Sigmoid colon (tissue), 7 donors: Measurements from ENCODE around the gene UBE2H. TPM values are rescaled to one million over a fixed set of nuclear protein-coding genes. Genes with fewer than 3 reads are reported as not detected.
A peak's percentile ranks its signal among the peaks of the same experiment; 100 is the strongest.

Experiments
- DNase-seq: peaks from one replicate; pipeline ENCODE4 v3.0.0-alpha.2; 2019
- H3K27ac ChIP-seq, 4 donors: fragments of 200-600 bp; sonication (generic); one replicate each; pipeline ENCODE4 v1.5.1; 2016 to 2019; ENCODE audit warnings: mild to moderate bottlenecking in 1 of 4
- H3K27me3 ChIP-seq, 3 donors: fragments of 200-600 bp; sonication (generic); one replicate each; pipeline ENCODE4 v1.5.1; 2019; ENCODE audit warnings: mild to moderate bottlenecking in 1 of 3
- H3K36me3 ChIP-seq, 4 donors: fragments of 200-600 bp; sonication (generic); one replicate each; pipeline ENCODE4 v1.5.1; 2016 to 2019
- H3K4me1 ChIP-seq, 4 donors: fragments of 200-600 bp; sonication (generic); one replicate each; pipeline ENCODE4 v1.5.1; 2017 to 2019
- H3K4me3 ChIP-seq, 4 donors: fragments of 200-600 bp; sonication (generic); one replicate each; pipeline ENCODE4 v1.5.1; 2017 to 2019; ENCODE audit warnings: mild to moderate bottlenecking in 2 of 4, moderate library complexity in 1 of 4
- H3K9me3 ChIP-seq, 4 donors: fragments of 200-600 bp in 3 of 4; sonication (generic) in 3 of 4; one replicate each; pipeline versions ENCODE4 v1.5.1 to v1.6.1; 2013 to 2019
- EP300 ChIP-seq, 4 donors: sonication (generic); formaldehyde crosslinking; IDR thresholded peaks; one replicate each; pipeline ENCODE4 v1.6.1; 2017; ENCODE audit warnings: antibody characterized with exemption in 4 of 4
- POLR2A ChIP-seq, 2 donors: fragments of 450-650 bp; IDR thresholded peaks; one replicate each; pipeline ENCODE4 v1.6.1; 2016; ENCODE audit warnings: antibody characterized with exemption in 2 of 2, mild to moderate bottlenecking in 2 of 2, moderate library complexity in 2 of 2
- POLR2AphosphoS5 ChIP-seq, 4 donors: sonication (generic); formaldehyde crosslinking; IDR thresholded peaks; one replicate each; pipeline ENCODE4 v1.6.1; 2017; ENCODE audit warnings: antibody characterized with exemption in 4 of 4
- WGBS, 2 donors: extraction: QIAGEN DNeasy Blood & Tissue Kit; methylation state at CpG; one replicate each; pipeline ENCODE4 v1.1.7; 2013; 5-methylcytosine and 5-hydroxymethylcytosine counted together
- intact Hi-C: fragments of 100-400 bp; cut with DNase I; formaldehyde crosslinking; loops from one replicate; pipeline ENCODE4 v1.15.1; 2023
- polyA plus RNA-seq, 3 donors: library from polyadenylated mRNA; stranded (reverse); fragments of 200-250 nt; gene quantifications; one replicate each; pipeline ENCODE4 v1.2.3, GENCODE V29; 2013
- total RNA-seq, 4 donors: library from RNA; depleted of rRNA; stranded (reverse); fragments of >200 nt; gene quantifications; one replicate each; pipeline ENCODE4 v1.1.0, GENCODE V29; 2016
- TF ChIP-seq, protein P1 (sequence below), 4 experiments: fragments of 450-650 bp in 3 of 4; fragments of 200-600 bp in 1 of 4; IDR thresholded peaks; one replicate each; pipeline ENCODE4 v1.5.1; 2016 to 2019; ENCODE audit warnings: antibody characterized with exemption in 4 of 4, mild to moderate bottlenecking in 3 of 4, moderate library complexity in 2 of 4
- donor health status: healthy with polysubstance abuse.
- donor health status: Bipolar disorder and iron deficiency.
- donor health status: healthy.

Gene UBE2H
- total and polyA plus RNA-seq, 7 donors = 20.4 to 99.7 (median 68.8) TPM

DNA sequence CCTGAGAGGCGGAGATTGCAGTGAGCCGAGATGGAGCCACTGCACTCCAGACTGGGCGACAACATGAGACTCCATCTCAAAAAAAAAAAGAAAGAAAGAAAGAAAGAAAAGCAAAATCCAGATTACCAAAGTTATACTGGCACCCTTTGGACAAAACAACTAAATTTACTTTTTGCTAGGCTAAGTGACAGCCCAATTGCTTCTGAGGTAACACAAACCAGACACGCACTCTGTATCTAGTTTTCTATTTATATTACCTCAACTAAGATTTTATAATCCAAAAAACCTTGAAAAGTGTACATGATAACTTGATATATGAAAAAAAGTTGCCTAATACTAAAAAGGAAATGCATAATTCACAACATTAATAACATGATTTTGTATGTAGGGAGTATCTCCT, 12.9 kb downstream of the UBE2H start:
- Histone ChIP-seq H3K4me1 (peaks cover 0 to 36% (median 31%) of the 10 kb centered on the region in 4 donors), H3K9me3 (no peaks in the 10 kb centered on the region), H3K4me3 (no peak overlapping the region), H3K27me3 (no peaks in the 10 kb centered on the region), H3K27ac (peak overlapping the region in 2 of 4 donors; percentile 4 to 6), H3K36me3 (peaks cover 0 to 4% (median 0%) of the 10 kb centered on the region in 4 donors)
- 95 to 98% methylated on average over 4 of the region's 4 CpGs for WGBS, 2 donors
- TF ChIP-seq EP300 (IDR thresholded peaks at IDR 0.05) (no peak), POLR2AphosphoS5 (IDR thresholded peaks at IDR 0.05) (peak in 1 of 4 donors; percentile 28), POLR2A (IDR thresholded peaks at IDR 0.05) (no peak)
- TF ChIP-seq, protein P1, sequence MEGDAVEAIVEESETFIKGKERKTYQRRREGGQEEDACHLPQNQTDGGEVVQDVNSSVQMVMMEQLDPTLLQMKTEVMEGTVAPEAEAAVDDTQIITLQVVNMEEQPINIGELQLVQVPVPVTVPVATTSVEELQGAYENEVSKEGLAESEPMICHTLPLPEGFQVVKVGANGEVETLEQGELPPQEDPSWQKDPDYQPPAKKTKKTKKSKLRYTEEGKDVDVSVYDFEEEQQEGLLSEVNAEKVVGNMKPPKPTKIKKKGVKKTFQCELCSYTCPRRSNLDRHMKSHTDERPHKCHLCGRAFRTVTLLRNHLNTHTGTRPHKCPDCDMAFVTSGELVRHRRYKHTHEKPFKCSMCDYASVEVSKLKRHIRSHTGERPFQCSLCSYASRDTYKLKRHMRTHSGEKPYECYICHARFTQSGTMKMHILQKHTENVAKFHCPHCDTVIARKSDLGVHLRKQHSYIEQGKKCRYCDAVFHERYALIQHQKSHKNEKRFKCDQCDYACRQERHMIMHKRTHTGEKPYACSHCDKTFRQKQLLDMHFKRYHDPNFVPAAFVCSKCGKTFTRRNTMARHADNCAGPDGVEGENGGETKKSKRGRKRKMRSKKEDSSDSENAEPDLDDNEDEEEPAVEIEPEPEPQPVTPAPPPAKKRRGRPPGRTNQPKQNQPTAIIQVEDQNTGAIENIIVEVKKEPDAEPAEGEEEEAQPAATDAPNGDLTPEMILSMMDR (IDR thresholded peaks at IDR 0.05) = no peak
- intact Hi-C loops = loop anchor here (2.0 kb wide), 1 partner anchor 15 kb away; no protein-coding TSS in a partner anchor
- DNase-seq = no peak

DNA sequence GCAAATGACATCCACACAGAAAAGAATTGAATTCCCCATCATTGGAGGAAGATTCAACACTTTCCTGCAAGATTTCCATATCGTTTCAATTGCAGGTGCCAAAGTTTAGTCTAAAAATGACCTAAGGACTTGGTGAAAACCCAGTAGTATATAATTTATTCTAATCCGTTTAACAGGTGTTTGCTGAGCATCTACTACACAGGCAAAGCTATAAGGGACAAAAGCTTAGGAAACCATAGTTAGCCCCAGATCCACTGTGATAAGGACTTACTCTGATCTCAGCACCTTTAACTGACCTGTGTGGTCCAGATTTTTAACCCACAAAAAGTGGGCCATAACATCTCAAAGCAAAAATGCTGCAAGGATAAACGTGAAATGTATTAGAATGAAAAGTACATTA, 19.1 kb downstream of the UBE2H start:
- Histone ChIP-seq H3K9me3 (no peaks in the 10 kb centered on the region), H3K4me3 (no peak overlapping the region), H3K27ac (no peak overlapping the region), H3K4me1 (peaks cover 0 to 8% (median under 1%) of the 10 kb centered on the region in 4 donors), H3K36me3 (peaks cover 0 to 10% (median 0%) of the 10 kb centered on the region in 4 donors), H3K27me3 (no peaks in the 10 kb centered on the region)
- no peak for TF ChIP-seq EP300 (IDR thresholded peaks at IDR 0.05)
- TF ChIP-seq POLR2A (IDR thresholded peaks at IDR 0.05) = no peak
- TF ChIP-seq POLR2AphosphoS5 (IDR thresholded peaks at IDR 0.05) = no peak
- TF ChIP-seq, protein P1 (IDR thresholded peaks at IDR 0.05) = no peak
- no peak for DNase-seq
- 81 to 87% methylated on average over 3 of the region's 3 CpGs for WGBS, 2 donors
- intact Hi-C loops = no loop called here

DNA sequence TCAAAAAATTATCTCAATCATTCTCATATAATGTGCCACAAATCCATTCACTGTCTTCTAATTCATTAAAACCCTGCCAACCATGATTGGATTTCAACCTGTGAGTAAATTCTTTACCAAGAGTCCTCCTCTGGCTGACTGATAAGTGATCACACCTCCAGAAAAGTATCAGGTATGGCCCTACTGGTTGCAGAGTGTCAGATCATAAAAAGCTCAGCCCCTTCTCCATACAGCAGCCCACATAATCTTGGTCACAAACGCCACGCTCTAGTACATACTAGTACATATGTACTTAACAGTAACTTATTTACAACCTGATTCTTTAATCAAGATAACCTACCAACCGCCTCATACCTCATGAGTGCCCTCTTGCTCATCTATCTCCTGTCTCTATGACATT, 26.1 kb downstream of the UBE2H start:
- Histone ChIP-seq H3K27me3 (no peaks in the 10 kb centered on the region), H3K4me1 (peaks cover 0 to 48% (median 34%) of the 10 kb centered on the region in 4 donors), H3K36me3 (peaks cover 0 to 7% (median 3%) of the 10 kb centered on the region in 4 donors), H3K9me3 (no peaks in the 10 kb centered on the region), H3K4me3 (no peak overlapping the region), H3K27ac (peak overlapping the region in 2 of 4 donors; percentile 66 to 68)
- no peak for DNase-seq
- WGBS, 2 donors = 93 to 95% methylated on average over 3 of the region's 3 CpGs
- intact Hi-C loops = no loop called here
- TF ChIP-seq, protein P1 (IDR thresholded peaks at IDR 0.05) = no peak
- TF ChIP-seq EP300 (IDR thresholded peaks at IDR 0.05) = no peak
- TF ChIP-seq POLR2A (IDR thresholded peaks at IDR 0.05) = no peak
- no peak for TF ChIP-seq POLR2AphosphoS5 (IDR thresholded peaks at IDR 0.05)

DNA sequence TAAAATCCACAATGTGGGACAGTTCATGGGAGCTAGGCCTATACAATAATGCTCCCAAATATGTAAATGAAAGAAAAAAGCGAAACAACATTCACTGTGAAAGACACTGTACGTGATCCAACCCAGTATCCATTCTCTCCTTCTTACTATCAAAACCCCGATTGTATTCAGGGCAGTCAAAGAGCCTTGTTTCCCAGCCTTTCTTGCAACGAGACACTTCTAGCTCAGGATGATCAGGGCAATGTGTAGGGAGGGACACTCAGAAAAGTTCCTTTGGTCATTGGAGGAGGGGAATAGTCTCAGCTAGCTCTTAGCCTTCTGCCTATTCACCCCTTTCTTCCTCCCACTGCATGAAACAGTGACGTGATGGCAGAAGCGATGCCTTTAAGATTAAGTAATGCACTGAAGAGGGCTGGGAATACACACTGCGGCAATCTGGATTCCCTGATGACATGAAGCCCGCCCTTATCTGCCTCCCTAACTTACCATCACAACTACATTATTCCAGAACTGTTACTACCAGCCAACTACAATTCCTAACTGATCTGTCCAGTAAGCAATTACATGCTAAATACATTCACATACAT, 27.3 kb downstream of the UBE2H start:
- WGBS, 2 donors = 87 to 92% methylated on average over 8 of the region's 8 CpGs
- TF ChIP-seq EP300 (IDR thresholded peaks at IDR 0.05) (no peak), POLR2A (IDR thresholded peaks at IDR 0.05) (no peak), POLR2AphosphoS5 (IDR thresholded peaks at IDR 0.05) (peak in 2 of 4 donors; percentile 15 to 25)
- TF ChIP-seq, protein P1 (IDR thresholded peaks at IDR 0.05) = no peak
- intact Hi-C loops = loop anchor here (2.0 kb wide), 1 partner anchor 13 kb away; no protein-coding TSS in a partner anchor
- DNase-seq = peak; percentile 68
- H3K27me3 ChIP-seq = no peaks in the 10 kb centered on the region
- H3K27ac ChIP-seq = peak overlapping the region; percentile 4 to 68 (median 60)
- H3K36me3 ChIP-seq = peaks cover 0 to 7% (median 3%) of the 10 kb centered on the region in 4 donors
- no peak overlapping the region for H3K4me3 ChIP-seq
- peaks cover 0 to 48% (median 34%) of the 10 kb centered on the region in 4 donors for H3K4me1 ChIP-seq
- no peaks in the 10 kb centered on the region for H3K9me3 ChIP-seq
